Measurements from ENCODE around the gene MUC6. TPM values are rescaled to one million over a fixed set of nuclear protein-coding genes. Genes with fewer than 3 reads are reported as not detected.

The MUC6 gene
- total RNA-seq, 4 donors from 2014 or later, result under 0.01 to 2.7 (median under 0.01) TPM; not detected in 1

- TF ChIP-seq EP300 (IDR thresholded peaks at IDR 0.05) (no peak), POLR2A (IDR thresholded peaks at IDR 0.05) (no peak), CTCF (IDR thresholded peaks at IDR 0.05) (no peak)
- H3K4me1 ChIP-seq, result no peaks in the 10 kb centered on the region
- 90 to 93% methylated on average over 16 to 17 of the region's 17 CpGs for WGBS, 2 donors
- H3K4me3 ChIP-seq, result no peak overlapping the region
- H3K27ac ChIP-seq, result no peak overlapping the region
- no peaks in the 10 kb centered on the region for H3K27me3 ChIP-seq
- H3K9me3 ChIP-seq, result no peaks in the 10 kb centered on the region
- DNase-seq (ENCODE audit: low spot score in 2 of 2), result no peak
- peaks cover 0 to 76% (median 22%) of the 10 kb centered on the region in 3 donors for H3K36me3 ChIP-seq
Measured at GRCh38 chr11:1012291-1012690, 24.2 kb downstream of the MUC6 start.

GRCh38 chr11:1011320-1011698 lies 25.2 kb downstream of the MUC6 start:
- peaks cover 0 to 86% (median 22%) of the 10 kb centered on the region in 3 donors for H3K36me3 ChIP-seq
- TF ChIP-seq CTCF (IDR thresholded peaks at IDR 0.05), result no peak
- no peak for TF ChIP-seq EP300 (IDR thresholded peaks at IDR 0.05)
- TF ChIP-seq POLR2A (IDR thresholded peaks at IDR 0.05), result no peak
- 80 to 84% methylated on average over 14 to 17 of the region's 17 CpGs for WGBS, 2 donors

GRCh38 chr11:1010551-1011319 lies 25.8 kb downstream of the MUC6 start:
- TF ChIP-seq POLR2A (IDR thresholded peaks at IDR 0.05) (no peak), EP300 (IDR thresholded peaks at IDR 0.05) (no peak), CTCF (IDR thresholded peaks at IDR 0.05) (no peak)
- Histone ChIP-seq H3K27ac (no peak overlapping the region), H3K4me3 (no peak overlapping the region), H3K4me1 (no peaks in the 10 kb centered on the region), H3K9me3 (no peaks in the 10 kb centered on the region), H3K27me3 (no peaks in the 10 kb centered on the region), H3K36me3 (peaks cover 0 to 90% (median 22%) of the 10 kb centered on the region in 3 donors)
- 81 to 82% methylated on average over 34 to 35 of the region's 35 CpGs for WGBS, 2 donors
- DNase-seq (ENCODE audit: low spot score in 2 of 2), result no peak

More at GRCh38 chr11:1011320-1011698, 25.2 kb downstream of the MUC6 start:
- no peak for DNase-seq (ENCODE audit: low spot score in 2 of 2)
- Histone ChIP-seq H3K27ac (no peak overlapping the region), H3K27me3 (no peaks in the 10 kb centered on the region), H3K4me1 (no peaks in the 10 kb centered on the region), H3K9me3 (no peaks in the 10 kb centered on the region), H3K4me3 (no peak overlapping the region)

- no peak overlapping the region for H3K27ac ChIP-seq
- peaks cover 0 to 94% (median 22%) of the 10 kb centered on the region in 3 donors for H3K36me3 ChIP-seq
- DNase-seq (ENCODE audit: low spot score in 2 of 2), result no peak
- no peaks in the 10 kb centered on the region for H3K27me3 ChIP-seq
- no peak overlapping the region for H3K4me3 ChIP-seq
- 95% methylated on average over 16 to 17 of the region's 17 CpGs for WGBS, 2 donors
- H3K9me3 ChIP-seq, result no peaks in the 10 kb centered on the region
- no peak for TF ChIP-seq POLR2A (IDR thresholded peaks at IDR 0.05)
- TF ChIP-seq CTCF (IDR thresholded peaks at IDR 0.05), result no peak
- TF ChIP-seq EP300 (IDR thresholded peaks at IDR 0.05), result no peak
- H3K4me1 ChIP-seq, result no peaks in the 10 kb centered on the region
Measured at GRCh38 chr11:1009991-1010390, 26.5 kb downstream of the MUC6 start.

GRCh38 chr11:1009371-1009770 lies 27.1 kb downstream of the MUC6 start:
- Histone ChIP-seq H3K27ac (no peak overlapping the region), H3K4me3 (no peak overlapping the region), H3K27me3 (no peaks in the 10 kb centered on the region), H3K36me3 (peaks cover 0 to 99% (median 22%) of the 10 kb centered on the region in 3 donors), H3K9me3 (no peaks in the 10 kb centered on the region), H3K4me1 (no peaks in the 10 kb centered on the region)
- WGBS, 2 donors, result 89 to 92% methylated on average over 23 to 33 of the region's 33 CpGs
- no peak for TF ChIP-seq EP300 (IDR thresholded peaks at IDR 0.05)
- DNase-seq (ENCODE audit: low spot score in 2 of 2), result no peak
